Type B pancreatic cell (in vitro differentiated cells): ENCODE measurements around the gene AP2S1. TPM values are rescaled to one million over a fixed set of nuclear protein-coding genes. Genes with fewer than 3 reads are reported as not detected.
"Not testable (repeated sequence)": the region's sequence is repeated elsewhere in the genome, so short reads cannot be mapped to it uniquely, and the experiment has no call there.

Experiments
- DNase-seq: peaks from one replicate; pipeline ENCODE4 v3.0.0; 2021; ENCODE audit warnings: mixed read lengths; ENCODE audit not compliant: unreplicated experiment; ENCODE audit errors: extremely low spot score
- H3K27ac Mint-ChIP-seq: 2 replicates; pipeline ENCODE4 v1.8.0; 2021; ENCODE audit warnings: mild to moderate bottlenecking, mixed read lengths
- H3K27me3 Mint-ChIP-seq: 2 replicates; pipeline ENCODE4 v1.8.0; 2021; ENCODE audit warnings: mixed read lengths
- H3K36me3 Mint-ChIP-seq: 2 replicates; pipeline ENCODE4 v1.8.0; 2021; ENCODE audit warnings: mixed read lengths
- H3K4me1 Mint-ChIP-seq: one replicate; pipeline ENCODE4 v1.8.0; 2021; ENCODE audit warnings: mixed read lengths; ENCODE audit not compliant: unreplicated experiment
- H3K4me3 Mint-ChIP-seq: 2 replicates; pipeline ENCODE4 v1.8.0; 2021; ENCODE audit warnings: mild to moderate bottlenecking, mixed read lengths
- H3K9me3 Mint-ChIP-seq: 2 replicates; pipeline ENCODE4 v1.8.0; 2021; ENCODE audit warnings: mixed read lengths
- CTCF ChIP-seq: fragments of 200-600 bp; sonication (generic); conservative IDR thresholded peaks from 2 replicates; pipeline ENCODE4 v1.5.0; 2021; ENCODE audit warnings: antibody characterized with exemption, mild to moderate bottlenecking
- total RNA-seq: library from RNA; stranded (reverse); gene quantifications from 2 replicates; pipeline ENCODE4 v1.2.1, GENCODE V29; 2021; ENCODE audit warnings: low replicate concordance

AP2S1 gene
- total RNA-seq, 1 donor from 2014 or later = 128 TPM

DNA sequence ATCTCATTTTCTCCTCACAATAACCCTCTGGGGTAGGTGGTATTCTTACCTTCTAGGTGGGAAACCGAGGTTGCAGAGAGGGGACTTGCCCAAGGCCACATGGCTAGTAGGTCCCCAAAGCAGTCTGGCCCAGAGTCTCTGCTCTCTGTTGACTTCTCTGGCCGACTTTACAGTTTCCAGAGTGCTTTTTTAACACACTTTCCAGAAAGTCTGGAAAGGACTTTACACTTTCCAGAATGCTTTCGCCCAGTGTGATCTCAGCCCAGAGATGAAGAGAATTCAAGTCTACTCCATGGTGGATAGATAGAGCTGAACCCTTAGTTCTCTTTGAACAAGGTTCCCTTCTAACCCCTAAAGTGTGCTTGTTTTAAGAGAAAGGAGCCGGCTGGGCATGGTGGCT is 22.3 kb upstream of the AP2S1 start:
- H3K4me3 Mint-ChIP-seq = no peak overlapping the region
- DNase-seq = no peak
- TF ChIP-seq CTCF = no peak
- no peak overlapping the region for H3K27ac Mint-ChIP-seq
- peaks cover 9% of the 10 kb centered on the region for H3K36me3 Mint-ChIP-seq
- no peaks in the 10 kb centered on the region for H3K27me3 Mint-ChIP-seq
- H3K4me1 Mint-ChIP-seq = peaks cover 16% of the 10 kb centered on the region
- H3K9me3 Mint-ChIP-seq = no peaks in the 10 kb centered on the region

- H3K27me3 Mint-ChIP-seq, H3K9me3 Mint-ChIP-seq, DNase-seq, H3K4me3 Mint-ChIP-seq, H3K27ac Mint-ChIP-seq, H3K36me3 Mint-ChIP-seq: not testable (repeated sequence)
- H3K4me1 Mint-ChIP-seq = peaks cover 30% of the 10 kb centered on the region
Measured at GRCh38 chr19:46871173-46871572, 20.5 kb upstream of the AP2S1 start.

DNA sequence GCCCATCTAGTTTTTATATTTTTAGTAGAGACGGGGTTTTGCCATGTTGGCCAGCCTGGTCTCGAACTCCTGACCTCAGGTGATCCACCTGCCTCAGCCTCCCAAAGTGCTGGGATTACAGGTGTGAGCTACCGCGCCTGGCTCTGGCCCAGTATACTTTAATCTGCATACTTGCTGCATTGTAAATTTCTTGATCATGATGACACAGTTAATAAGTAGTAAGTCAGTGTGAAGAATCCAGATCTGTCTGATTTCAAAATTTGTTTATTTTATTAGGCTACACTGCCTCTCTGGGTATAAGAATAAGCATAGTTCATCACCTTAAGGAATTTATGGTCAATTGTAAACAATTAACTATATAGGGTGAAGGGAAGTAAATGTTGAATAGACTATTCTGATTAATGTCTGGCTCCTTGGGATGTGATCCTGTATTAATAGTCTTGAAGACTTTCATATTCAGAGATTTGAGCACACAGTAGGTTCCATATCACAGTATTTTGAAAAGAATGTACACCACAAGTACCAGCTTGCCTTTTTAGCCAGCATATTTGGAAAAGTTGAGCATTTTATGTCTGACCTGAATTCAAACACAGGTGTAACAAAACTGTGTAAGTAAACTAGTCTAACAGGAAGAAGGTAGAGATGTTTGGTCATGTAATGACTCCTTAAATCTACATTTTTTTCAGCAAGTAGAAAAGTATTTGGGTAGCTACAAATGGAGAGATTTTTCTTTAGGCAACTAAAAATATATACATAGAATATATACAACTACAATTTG is 17.6 kb upstream of the AP2S1 start:
- Mint-ChIP-seq H3K27ac (peak overlapping the region; percentile 93), H3K27me3 (no peaks in the 10 kb centered on the region), H3K4me1 (peaks cover 24% of the 10 kb centered on the region), H3K36me3 (peaks cover 4% of the 10 kb centered on the region), H3K4me3 (peak overlapping the region; percentile 19), H3K9me3 (no peaks in the 10 kb centered on the region)
- no peak for TF ChIP-seq CTCF
- DNase-seq = no peak

DNA sequence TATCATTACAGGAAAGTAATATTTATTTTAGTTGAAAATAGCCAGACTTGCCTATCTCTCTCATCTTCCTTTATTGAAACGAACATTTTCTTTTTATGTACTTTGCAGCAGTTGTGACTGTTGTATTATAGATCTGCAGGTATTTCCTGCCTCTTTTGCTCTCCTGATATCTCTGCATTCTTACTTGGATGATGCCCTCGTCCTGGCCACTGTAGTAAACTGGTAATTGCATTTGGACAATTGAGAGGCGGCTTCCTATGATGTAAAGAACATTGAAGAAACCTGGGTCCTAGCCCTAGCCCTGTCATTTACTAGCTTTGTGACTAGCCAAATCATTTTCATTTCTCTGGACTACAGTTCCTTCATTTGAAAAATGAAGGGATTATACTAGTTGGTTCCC is 16.5 kb upstream of the AP2S1 start:
- H3K4me1 Mint-ChIP-seq = peaks cover 24% of the 10 kb centered on the region
- no peak for TF ChIP-seq CTCF
- H3K36me3 Mint-ChIP-seq = peaks cover 4% of the 10 kb centered on the region
- no peak for DNase-seq
- H3K27ac Mint-ChIP-seq = peak overlapping the region; percentile 61
- H3K9me3 Mint-ChIP-seq = no peaks in the 10 kb centered on the region
- H3K4me3 Mint-ChIP-seq = peak overlapping the region; percentile 15
- no peaks in the 10 kb centered on the region for H3K27me3 Mint-ChIP-seq

DNA sequence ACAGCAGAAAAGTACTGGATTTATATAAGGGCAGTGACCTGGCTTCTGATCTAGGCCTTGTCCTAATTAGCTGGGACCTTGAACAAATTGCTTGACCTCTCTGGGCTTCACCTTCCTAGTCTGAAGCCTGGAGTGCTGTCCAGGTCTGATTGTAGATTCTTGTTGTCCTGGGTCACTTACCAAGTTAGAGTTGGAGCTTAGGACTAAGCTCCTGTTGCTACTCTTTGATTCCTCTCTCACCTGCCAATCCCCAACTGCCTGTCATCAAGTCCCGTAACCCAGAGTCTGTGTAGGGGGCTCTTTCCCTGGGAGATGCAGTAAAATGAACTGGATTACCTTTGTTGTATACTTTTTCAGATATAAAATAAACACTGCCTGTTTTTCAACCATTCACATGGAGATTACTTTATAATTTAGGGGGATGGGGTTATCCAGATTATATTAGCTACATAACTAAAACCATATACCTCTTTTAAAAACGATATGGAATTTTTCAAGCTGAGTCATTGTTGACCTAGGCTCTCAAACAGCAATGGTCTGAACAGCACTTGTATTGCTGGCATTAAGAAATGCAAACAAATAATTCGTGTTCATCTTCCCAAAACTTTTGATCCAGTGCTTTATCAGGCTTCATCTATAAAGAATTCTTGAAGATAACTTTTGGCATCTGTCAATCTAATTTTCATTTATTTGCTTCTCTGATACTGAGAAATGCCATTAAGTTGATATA is 15.9 kb upstream of the AP2S1 start:
- no peak for TF ChIP-seq CTCF

More for the DNA sequence above, 15.9 kb upstream of the AP2S1 start:
- H3K27ac Mint-ChIP-seq = peak overlapping the region; percentile 61
- peaks cover 24% of the 10 kb centered on the region for H3K4me1 Mint-ChIP-seq
- no peaks in the 10 kb centered on the region for H3K9me3 Mint-ChIP-seq
- no peaks in the 10 kb centered on the region for H3K27me3 Mint-ChIP-seq
- peaks cover 4% of the 10 kb centered on the region for H3K36me3 Mint-ChIP-seq
- no peak overlapping the region for H3K4me3 Mint-ChIP-seq
- no peak for DNase-seq
